Measurements from ENCODE around the gene TGFBR1.

TGFBR1 gene

GRCh38 chr9:99104459-99105151 lies at the start of gene TGFBR1:
Gene TGFBR1, plus strand, starts transcription at chr9:99105113. Its CDS starts 93 bp downstream, at chr9:99105206.
- H3K4me3 ChIP-seq (ENCODE audit: low read depth, low read length) = peak within 1 kb of the TSS; percentile 79
- in situ Hi-C loops (cut with HindIII; ENCODE audit: low sequenced_read_pairs) = no loop called here
- DNase-seq (ENCODE audit: low read depth, low spot score) = peak; percentile 94
- TF ChIP-seq CTCF (IDR thresholded peaks at IDR 0.05; ENCODE audit: low read depth, low read length) = no peak

- DNase-seq (ENCODE audit: low read depth, low spot score) = no peak
- no peak for TF ChIP-seq CTCF (IDR thresholded peaks at IDR 0.05; ENCODE audit: low read depth, low read length)
- H3K4me3 ChIP-seq (ENCODE audit: low read depth, low read length) = no peak overlapping the region
- in situ Hi-C loops (cut with HindIII; ENCODE audit: low sequenced_read_pairs) = no loop called here
Measured at GRCh38 chr9:99055384-99055783, 49.5 kb upstream of the TGFBR1 start.

- DNase-seq (ENCODE audit: low read depth, low spot score) = no peak
- TF ChIP-seq CTCF (IDR thresholded peaks at IDR 0.05; ENCODE audit: low read depth, low read length) = no peak
- in situ Hi-C loops (cut with HindIII; ENCODE audit: low sequenced_read_pairs) = no loop called here
- no peak overlapping the region for H3K4me3 ChIP-seq (ENCODE audit: low read depth, low read length)
Measured at GRCh38 chr9:99056186-99056585, 48.7 kb upstream of the TGFBR1 start.

GRCh38 chr9:99056886-99057664 lies 47.8 kb upstream of the TGFBR1 start:
- H3K4me3 ChIP-seq (ENCODE audit: low read depth, low read length) = no peak overlapping the region
- in situ Hi-C loops (cut with HindIII; ENCODE audit: low sequenced_read_pairs) = no loop called here
- TF ChIP-seq CTCF (IDR thresholded peaks at IDR 0.05; ENCODE audit: low read depth, low read length) = no peak
- DNase-seq (ENCODE audit: low read depth, low spot score) = peak; percentile 73

- in situ Hi-C loops (cut with HindIII; ENCODE audit: low sequenced_read_pairs) = no loop called here
- peak; percentile 94 for DNase-seq (ENCODE audit: low read depth, low spot score)
- no peak overlapping the region for H3K4me3 ChIP-seq (ENCODE audit: low read depth, low read length)
- no peak for TF ChIP-seq CTCF (IDR thresholded peaks at IDR 0.05; ENCODE audit: low read depth, low read length)
Measured at GRCh38 chr9:99057665-99058625, 47.0 kb upstream of the TGFBR1 start.

All from astrocyte of the spinal cord (primary cell).